ENCODE results near the gene TICRR.

The TICRR gene

DNA sequence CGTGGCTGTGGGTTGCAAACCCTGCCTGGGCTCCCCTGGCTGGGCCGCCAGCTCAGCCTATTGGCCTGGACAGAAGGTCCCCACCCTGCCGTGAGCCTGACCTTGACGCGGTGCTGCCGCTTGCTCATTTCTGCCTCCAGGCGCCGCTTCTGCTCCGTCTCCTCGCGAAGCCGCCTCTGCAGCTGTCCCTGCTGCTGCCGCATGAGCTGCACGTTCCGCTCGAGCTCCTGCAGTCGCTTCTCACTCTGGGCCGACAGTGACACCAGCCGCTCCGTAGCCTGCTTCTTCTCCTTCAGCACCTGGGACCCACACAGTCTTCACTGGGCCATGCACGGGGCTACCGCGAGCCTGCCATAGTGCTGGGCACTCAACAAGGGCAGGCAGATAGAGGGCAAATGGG, 58.3 kb downstream of the TICRR start:
- H2BK5ac ChIP-seq (ENCODE audit: low read depth, low read length, poor library complexity, severe bottlenecking) = no peak overlapping the region
- no peak overlapping the region for H4K8ac ChIP-seq (ENCODE audit: low read length)
- no peak overlapping the region for H2BK120ac ChIP-seq (ENCODE audit: low read depth, low read length)
- peaks cover 49 to 53% of the 10 kb centered on the region in 2 experiments for H3K36me3 ChIP-seq (ENCODE audit: control insufficient read depth in 1 of 2, insufficient read depth in 2 of 2, low read depth in 1 of 2, low read length in 2 of 2)
- H2AFZ ChIP-seq (ENCODE audit: low read depth, low read length) = no peak overlapping the region
- H2AK5ac ChIP-seq (ENCODE audit: low read length, severe bottlenecking) = no peak overlapping the region
- no peak overlapping the region for H3K23ac ChIP-seq (ENCODE audit: low read length in 2 of 2)
- H3K4me1 ChIP-seq (ENCODE audit: control insufficient read depth, insufficient read depth, low read depth, low read length) = no peaks in the 10 kb centered on the region
- H2BK15ac ChIP-seq (ENCODE audit: low read depth, poor library complexity, severe bottlenecking) = no peak overlapping the region
- no peaks in the 10 kb centered on the region for H3K79me1 ChIP-seq (replicated peaks; ENCODE audit: low read length, poor library complexity, severe bottlenecking)
- H3K27me3 ChIP-seq (ENCODE audit: control insufficient read depth in 1 of 2, insufficient read depth in 1 of 2, low read length in 2 of 2) = no peaks in the 10 kb centered on the region
- no peak overlapping the region for H3K4ac ChIP-seq (ENCODE audit: low read depth in 1 of 2, low read length in 2 of 2)
- H3K9ac ChIP-seq (ENCODE audit: low read length) = no peak overlapping the region
- no peak overlapping the region for H4K91ac ChIP-seq (ENCODE audit: low read length)
- H3K4me2 ChIP-seq (ENCODE audit: low read length, poor library complexity, severe bottlenecking) = no peak overlapping the region
- no peak for DNase-seq
- no peak overlapping the region for H3K14ac ChIP-seq (ENCODE audit: low read length in 2 of 2)
- H3K9me3 ChIP-seq (ENCODE audit: control insufficient read depth, low read length) = no peaks in the 10 kb centered on the region
- 95% methylated on average over 23 of the region's 23 CpGs for WGBS
- H3K18ac ChIP-seq (ENCODE audit: low read depth in 1 of 2, low read length in 2 of 2) = no peak overlapping the region
- H3K27ac ChIP-seq (ENCODE audit: low read length, poor library complexity, severe bottlenecking) = no peak overlapping the region
- H3K4me3 ChIP-seq (ENCODE audit: insufficient read depth in 1 of 2, low read depth in 1 of 2, low read length in 2 of 2) = no peak overlapping the region
- no peak overlapping the region for H2BK12ac ChIP-seq (ENCODE audit: low read length in 2 of 2)

GRCh38 chr15:89640245-89640644, 65.0 kb downstream of the TICRR start:
- H3K4me1 ChIP-seq (ENCODE audit: control insufficient read depth, insufficient read depth, low read depth, low read length) = no peaks in the 10 kb centered on the region
- no peak overlapping the region for H2BK12ac ChIP-seq (ENCODE audit: low read length in 2 of 2)
- H4K8ac ChIP-seq (ENCODE audit: low read length) = no peak overlapping the region
- no peak overlapping the region for H3K14ac ChIP-seq (ENCODE audit: low read length in 2 of 2)
- H3K9me3 ChIP-seq (ENCODE audit: control insufficient read depth, low read length) = no peaks in the 10 kb centered on the region
- no peak overlapping the region for H3K4ac ChIP-seq (ENCODE audit: low read depth in 1 of 2, low read length in 2 of 2)
- no peak overlapping the region for H4K91ac ChIP-seq (ENCODE audit: low read length)
- H3K4me2 ChIP-seq (ENCODE audit: low read length, poor library complexity, severe bottlenecking) = no peak overlapping the region
- no peak overlapping the region for H3K9ac ChIP-seq (ENCODE audit: low read length)
- WGBS = 98% methylated on average over 5 of the region's 5 CpGs
- peaks cover 29 to 46% of the 10 kb centered on the region in 2 experiments for H3K36me3 ChIP-seq (ENCODE audit: control insufficient read depth in 1 of 2, insufficient read depth in 2 of 2, low read depth in 1 of 2, low read length in 2 of 2)
- no peaks in the 10 kb centered on the region for H3K27me3 ChIP-seq (ENCODE audit: control insufficient read depth in 1 of 2, insufficient read depth in 1 of 2, low read length in 2 of 2)
- peaks cover 4% of the 10 kb centered on the region for H3K79me1 ChIP-seq (replicated peaks; ENCODE audit: low read length, poor library complexity, severe bottlenecking)
- no peak overlapping the region for H2AK5ac ChIP-seq (ENCODE audit: low read length, severe bottlenecking)
- H2BK15ac ChIP-seq (ENCODE audit: low read depth, poor library complexity, severe bottlenecking) = no peak overlapping the region
- no peak overlapping the region for H2BK5ac ChIP-seq (ENCODE audit: low read depth, low read length, poor library complexity, severe bottlenecking)
- no peak overlapping the region for H3K18ac ChIP-seq (ENCODE audit: low read depth in 1 of 2, low read length in 2 of 2)
- no peak overlapping the region for H3K27ac ChIP-seq (ENCODE audit: low read length, poor library complexity, severe bottlenecking)
- H3K23ac ChIP-seq (ENCODE audit: low read length in 2 of 2) = no peak overlapping the region
- no peak overlapping the region for H2BK120ac ChIP-seq (ENCODE audit: low read depth, low read length)
- no peak for DNase-seq
- H2AFZ ChIP-seq (ENCODE audit: low read depth, low read length) = no peak overlapping the region
- no peak overlapping the region for H3K4me3 ChIP-seq (ENCODE audit: insufficient read depth in 1 of 2, low read depth in 1 of 2, low read length in 2 of 2)

- H4K8ac ChIP-seq (ENCODE audit: low read length) = no peak overlapping the region
- 93% methylated on average over 5 of the region's 5 CpGs for WGBS
- no peak for DNase-seq
Observed at GRCh38 chr15:89641053-89641452, 65.8 kb downstream of the TICRR start.

DNA sequence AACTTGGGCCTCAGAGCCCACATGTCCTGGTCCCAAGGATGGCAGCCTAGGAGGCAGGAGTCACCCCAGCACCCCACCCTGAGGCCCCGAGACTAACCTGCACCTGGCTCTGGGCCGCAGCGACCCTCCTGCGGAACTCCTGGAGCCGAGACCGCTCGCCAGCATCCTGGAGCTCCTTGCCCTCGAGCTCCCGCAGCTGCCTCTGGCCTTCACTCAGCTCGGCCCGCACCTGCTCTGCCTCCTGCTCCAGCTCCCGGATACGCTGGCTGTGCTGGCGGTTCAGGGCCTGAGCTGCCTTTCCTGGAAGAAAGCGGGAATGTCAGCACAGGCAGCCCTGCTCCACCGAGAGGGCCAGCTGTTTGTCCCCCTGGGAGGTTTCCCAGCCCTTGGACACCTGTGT, 66.8 kb downstream of the TICRR start:
- no peak overlapping the region for H2BK5ac ChIP-seq (ENCODE audit: low read depth, low read length, poor library complexity, severe bottlenecking)
- H3K27ac ChIP-seq (ENCODE audit: low read length, poor library complexity, severe bottlenecking) = no peak overlapping the region
- H3K9ac ChIP-seq (ENCODE audit: low read length) = no peak overlapping the region
- H3K4me2 ChIP-seq (ENCODE audit: low read length, poor library complexity, severe bottlenecking) = no peak overlapping the region
- H2AFZ ChIP-seq (ENCODE audit: low read depth, low read length) = no peak overlapping the region
- peaks cover 46 to 57% of the 10 kb centered on the region in 2 experiments for H3K36me3 ChIP-seq (ENCODE audit: control insufficient read depth in 1 of 2, insufficient read depth in 2 of 2, low read depth in 1 of 2, low read length in 2 of 2)
- no peaks in the 10 kb centered on the region for H3K27me3 ChIP-seq (ENCODE audit: control insufficient read depth in 1 of 2, insufficient read depth in 1 of 2, low read length in 2 of 2)
- no peak overlapping the region for H4K8ac ChIP-seq (ENCODE audit: low read length)
- no peak overlapping the region for H3K14ac ChIP-seq (ENCODE audit: low read length in 2 of 2)
- no peak overlapping the region for H2AK5ac ChIP-seq (ENCODE audit: low read length, severe bottlenecking)
- peaks cover 6% of the 10 kb centered on the region for H3K79me1 ChIP-seq (replicated peaks; ENCODE audit: low read length, poor library complexity, severe bottlenecking)
- 97% methylated on average over 16 of the region's 16 CpGs for WGBS
- no peaks in the 10 kb centered on the region for H3K4me1 ChIP-seq (ENCODE audit: control insufficient read depth, insufficient read depth, low read depth, low read length)
- H2BK15ac ChIP-seq (ENCODE audit: low read depth, poor library complexity, severe bottlenecking) = no peak overlapping the region
- H2BK12ac ChIP-seq (ENCODE audit: low read length in 2 of 2) = no peak overlapping the region
- H3K23ac ChIP-seq (ENCODE audit: low read length in 2 of 2) = no peak overlapping the region
- no peak for DNase-seq
- H2BK120ac ChIP-seq (ENCODE audit: low read depth, low read length) = no peak overlapping the region
- H3K9me3 ChIP-seq (ENCODE audit: control insufficient read depth, low read length) = no peaks in the 10 kb centered on the region
- H3K4me3 ChIP-seq (ENCODE audit: insufficient read depth in 1 of 2, low read depth in 1 of 2, low read length in 2 of 2) = peak overlapping the region in 1 of 2 experiments; percentile 11
- no peak overlapping the region for H3K18ac ChIP-seq (ENCODE audit: low read depth in 1 of 2, low read length in 2 of 2)
- no peak overlapping the region for H3K4ac ChIP-seq (ENCODE audit: low read depth in 1 of 2, low read length in 2 of 2)
- no peak overlapping the region for H4K91ac ChIP-seq (ENCODE audit: low read length)

More at GRCh38 chr15:89641053-89641452, 65.8 kb downstream of the TICRR start:
- H3K36me3 ChIP-seq (ENCODE audit: control insufficient read depth in 1 of 2, insufficient read depth in 2 of 2, low read depth in 1 of 2, low read length in 2 of 2) = peaks cover 37 to 52% of the 10 kb centered on the region in 2 experiments
- no peak overlapping the region for H2BK15ac ChIP-seq (ENCODE audit: low read depth, poor library complexity, severe bottlenecking)
- H3K23ac ChIP-seq (ENCODE audit: low read length in 2 of 2) = no peak overlapping the region
- H2AK5ac ChIP-seq (ENCODE audit: low read length, severe bottlenecking) = no peak overlapping the region
- no peak overlapping the region for H2BK5ac ChIP-seq (ENCODE audit: low read depth, low read length, poor library complexity, severe bottlenecking)
- no peak overlapping the region for H3K18ac ChIP-seq (ENCODE audit: low read depth in 1 of 2, low read length in 2 of 2)
- H3K9me3 ChIP-seq (ENCODE audit: control insufficient read depth, low read length) = no peaks in the 10 kb centered on the region
- no peak overlapping the region for H3K4me3 ChIP-seq (ENCODE audit: insufficient read depth in 1 of 2, low read depth in 1 of 2, low read length in 2 of 2)
- no peak overlapping the region for H2BK120ac ChIP-seq (ENCODE audit: low read depth, low read length)
- H3K14ac ChIP-seq (ENCODE audit: low read length in 2 of 2) = no peak overlapping the region
- H3K79me1 ChIP-seq (replicated peaks; ENCODE audit: low read length, poor library complexity, severe bottlenecking) = peaks cover 4% of the 10 kb centered on the region
- H2BK12ac ChIP-seq (ENCODE audit: low read length in 2 of 2) = no peak overlapping the region
- no peak overlapping the region for H2AFZ ChIP-seq (ENCODE audit: low read depth, low read length)
- no peak overlapping the region for H3K4ac ChIP-seq (ENCODE audit: low read depth in 1 of 2, low read length in 2 of 2)
- no peaks in the 10 kb centered on the region for H3K27me3 ChIP-seq (ENCODE audit: control insufficient read depth in 1 of 2, insufficient read depth in 1 of 2, low read length in 2 of 2)
- no peak overlapping the region for H4K91ac ChIP-seq (ENCODE audit: low read length)
- H3K4me2 ChIP-seq (ENCODE audit: low read length, poor library complexity, severe bottlenecking) = no peak overlapping the region
- no peaks in the 10 kb centered on the region for H3K4me1 ChIP-seq (ENCODE audit: control insufficient read depth, insufficient read depth, low read depth, low read length)
- no peak overlapping the region for H3K27ac ChIP-seq (ENCODE audit: low read length, poor library complexity, severe bottlenecking)
- no peak overlapping the region for H3K9ac ChIP-seq (ENCODE audit: low read length)

All from mesenchymal stem cell (in vitro differentiated cells and primary cell).